Loucy (cell line): ENCODE data around the gene PIK3CG.
"Not testable (repeated sequence)": the region's sequence is repeated elsewhere in the genome, so short reads cannot be mapped to it uniquely, and the experiment has no call there.

Experiments used
- H2AFZ ChIP-seq: fragments of 200-600 bp; sonication (generic); 2 replicates; pipeline ENCODE4 v1.6.0; 2016; ENCODE audit warnings: antibody characterized with exemption, mild to moderate bottlenecking, low read length, moderate library complexity
- H3F3A ChIP-seq: fragments of 200-600 bp; 2 replicates; pipeline ENCODE4 v1.6.0; 2016; ENCODE audit warnings: antibody characterized with exemption, low read depth, mild to moderate bottlenecking
- H3K27me3 ChIP-seq: fragments of 200-600 bp; sonication (generic); 2 replicates; pipeline ENCODE4 v1.6.1; 2014; ENCODE audit warnings: low read length, mild to moderate bottlenecking; ENCODE audit not compliant: insufficient read depth, poor library complexity, severe bottlenecking
- H3K36me3 ChIP-seq: fragments of 200-600 bp; sonication (generic); 2 replicates; pipeline ENCODE4 v1.6.1; 2016; ENCODE audit warnings: low read length; ENCODE audit not compliant: insufficient read depth
- H3K4me1 ChIP-seq: fragments of 200-600 bp; sonication (generic); 2 replicates; pipeline ENCODE4 v1.5.1; 2014; ENCODE audit warnings: low read length, mild to moderate bottlenecking; ENCODE audit not compliant: insufficient read depth, poor library complexity, severe bottlenecking
- H3K4me2 ChIP-seq: fragments of 200-600 bp; sonication (generic); 2 replicates; pipeline ENCODE4 v1.6.0; 2014; ENCODE audit warnings: antibody characterized with exemption, low read length, low read depth, mild to moderate bottlenecking; ENCODE audit not compliant: poor library complexity, severe bottlenecking
- H3K4me3 ChIP-seq: fragments of 200-600 bp; sonication (generic); 2 replicates; pipeline ENCODE4 v1.5.1; 2014; ENCODE audit warnings: low read length, mild to moderate bottlenecking, mixed read lengths; ENCODE audit not compliant: poor library complexity, severe bottlenecking
- H3K79me2 ChIP-seq: fragments of 200-600 bp; sonication (generic); 2 replicates; pipeline ENCODE4 v1.6.1; 2014; ENCODE audit warnings: low read length; ENCODE audit not compliant: insufficient read depth
- H3K9ac ChIP-seq: fragments of 200-600 bp; sonication (generic); 2 replicates; pipeline ENCODE4 v1.6.0; 2014; ENCODE audit warnings: mild to moderate bottlenecking, low read depth, low read length, moderate library complexity; ENCODE audit not compliant: poor library complexity, severe bottlenecking
- H3K9me2 ChIP-seq: fragments of 200-600 bp; sonication (generic); replicated peaks from 2 replicates; pipeline ENCODE4 v1.6.1; 2016; ENCODE audit warnings: low read depth, low read length, mixed read lengths
- H3K9me3 ChIP-seq: fragments of 200-600 bp; sonication (generic); 2 replicates; pipeline ENCODE4 v1.6.1; 2014; ENCODE audit warnings: mild to moderate bottlenecking, antibody characterized with exemption, low read length, low read depth; ENCODE audit not compliant: insufficient read depth
- H4K20me1 ChIP-seq: fragments of 200-600 bp; sonication (generic); 2 replicates; pipeline ENCODE4 v1.6.0; 2014; ENCODE audit warnings: antibody characterized with exemption, low read length, mild to moderate bottlenecking; ENCODE audit not compliant: insufficient read depth, poor library complexity, severe bottlenecking
- CTCF ChIP-seq: fragments of 200-600 bp; sonication (generic); conservative IDR thresholded peaks from 2 replicates; pipeline ENCODE4 v1.5.1; 2014; ENCODE audit warnings: mild to moderate bottlenecking, antibody characterized with exemption, low read length
- EZH2phosphoT487 ChIP-seq: fragments of 200-600 bp; IDR thresholded peaks from 2 replicates; pipeline ENCODE4 v1.6.1; 2018; ENCODE audit warnings: antibody characterized with exemption, mild to moderate bottlenecking, moderate library complexity, borderline replicate concordance

The PIK3CG gene

GRCh38 chr7:106916679-106917078, 51.6 kb downstream of the PIK3CG start:
- no peaks in the 10 kb centered on the region for H3K9me2 ChIP-seq
- H3K9ac ChIP-seq = no peak overlapping the region
- H4K20me1 ChIP-seq = no peaks in the 10 kb centered on the region
- H3K9me3 ChIP-seq = no peaks in the 10 kb centered on the region
- no peaks in the 10 kb centered on the region for H3K79me2 ChIP-seq
- no peaks in the 10 kb centered on the region for H3K4me1 ChIP-seq
- H3K4me2 ChIP-seq = no peak overlapping the region
- H3K27me3 ChIP-seq = no peaks in the 10 kb centered on the region
- no peak overlapping the region for H3K4me3 ChIP-seq
- no peaks in the 10 kb centered on the region for H3F3A ChIP-seq
- no peak overlapping the region for H2AFZ ChIP-seq
- TF ChIP-seq CTCF (no peak), EZH2phosphoT487 (no peak)
- no peaks in the 10 kb centered on the region for H3K36me3 ChIP-seq

GRCh38 chr7:106918991-106919390, 53.9 kb downstream of the PIK3CG start:
- Histone ChIP-seq H3K36me3 (no peaks in the 10 kb centered on the region), H3K9me2 (no peaks in the 10 kb centered on the region), H4K20me1 (no peaks in the 10 kb centered on the region), H3K9ac (no peak overlapping the region), H3K79me2 (no peaks in the 10 kb centered on the region), H3K9me3 (no peaks in the 10 kb centered on the region), H2AFZ (no peak overlapping the region), H3K27me3 (no peaks in the 10 kb centered on the region), H3K4me2 (no peak overlapping the region), H3K4me3 (no peak overlapping the region), H3K4me1 (no peaks in the 10 kb centered on the region), H3F3A (no peaks in the 10 kb centered on the region)
- TF ChIP-seq EZH2phosphoT487 (no peak), CTCF (no peak)

- not testable (repeated sequence) for H2AFZ ChIP-seq, H3K79me2 ChIP-seq, H3K4me3 ChIP-seq, H3K36me3 ChIP-seq, H3K4me2 ChIP-seq, H3K9me2 ChIP-seq, H3K27me3 ChIP-seq, H4K20me1 ChIP-seq, H3K9ac ChIP-seq, H3F3A ChIP-seq, H3K9me3 ChIP-seq, H3K4me1 ChIP-seq
Measured at GRCh38 chr7:106924468-106924867, 59.4 kb downstream of the PIK3CG start.

- H3K9me2 ChIP-seq = no peaks in the 10 kb centered on the region
- H3K4me1 ChIP-seq = no peaks in the 10 kb centered on the region
- no peak overlapping the region for H3K9ac ChIP-seq
- H3K27me3 ChIP-seq = no peaks in the 10 kb centered on the region
- no peaks in the 10 kb centered on the region for H4K20me1 ChIP-seq
- H3K4me2 ChIP-seq = no peak overlapping the region
- H2AFZ ChIP-seq = no peak overlapping the region
- TF ChIP-seq EZH2phosphoT487 = no peak
- no peak for TF ChIP-seq CTCF
- H3K79me2 ChIP-seq = no peaks in the 10 kb centered on the region
- H3F3A ChIP-seq = no peaks in the 10 kb centered on the region
- no peaks in the 10 kb centered on the region for H3K9me3 ChIP-seq
- no peaks in the 10 kb centered on the region for H3K36me3 ChIP-seq
- no peak overlapping the region for H3K4me3 ChIP-seq
Measured at GRCh38 chr7:106926892-106927291, 61.8 kb downstream of the PIK3CG start.
